Liver (tissue), 9 donors: ENCODE data around the gene GALNT16. TPM values are rescaled to one million over a fixed set of nuclear protein-coding genes. Genes with fewer than 3 reads are reported as not detected.

Experiments
- DNase-seq: peaks from one replicate; pipeline ENCODE4 v3.0.0-alpha.2; 2017; ENCODE audit warnings: low spot score
- H3K27ac ChIP-seq, 2 donors: one replicate each; pipeline ENCODE4 v1.7.0; 2013; ENCODE audit warnings: inconsistent platforms in 2 of 2, low read length in 2 of 2, control low read depth in 1 of 2, low read depth in 1 of 2, mild to moderate bottlenecking in 1 of 2
- H3K27me3 ChIP-seq, 4 donors: one replicate each; pipeline versions ENCODE4 v1.6.1 to v1.7.0; 2013; ENCODE audit warnings: low read length in 3 of 4, inconsistent platforms in 1 of 4, mild to moderate bottlenecking in 1 of 4, moderate library complexity in 1 of 4; ENCODE audit not compliant: control insufficient read depth in 4 of 4, insufficient read depth in 4 of 4
- H3K36me3 ChIP-seq, 4 donors: one replicate each; pipeline versions ENCODE4 v1.6.1 to v1.7.0; 2013; ENCODE audit warnings: low read length in 3 of 4, mild to moderate bottlenecking in 3 of 4, low read depth in 1 of 4, moderate library complexity in 1 of 4; ENCODE audit not compliant: control insufficient read depth in 4 of 4, insufficient read depth in 3 of 4
- H3K4me1 ChIP-seq, 4 donors: one replicate each; pipeline versions ENCODE4 v1.6.1 to v1.7.0; 2013; ENCODE audit warnings: low read length in 3 of 4, mild to moderate bottlenecking in 3 of 4, moderate library complexity in 1 of 4; ENCODE audit not compliant: control insufficient read depth in 4 of 4, insufficient read depth in 4 of 4
- H3K4me3 ChIP-seq, 3 donors: one replicate each; pipeline versions ENCODE4 v1.6.1 to v1.7.0; 2013; ENCODE audit warnings: low read length in 3 of 3, control low read depth in 1 of 3, low read depth in 1 of 3, mild to moderate bottlenecking in 1 of 3
- H3K9ac ChIP-seq, 2 donors: one replicate each; pipeline ENCODE4 v1.7.0; 2013; ENCODE audit warnings: low read length in 2 of 2, mild to moderate bottlenecking in 2 of 2, moderate library complexity in 2 of 2, control low read depth in 1 of 2, low read depth in 1 of 2
- H3K9me3 ChIP-seq, 4 donors: one replicate each; pipeline versions ENCODE4 v1.6.1 to v1.7.0; 2013; ENCODE audit warnings: low read length in 3 of 4; ENCODE audit not compliant: control insufficient read depth in 4 of 4
- FOXA1 ChIP-seq: IDR thresholded peaks from 2 replicates; pipeline ENCODE4 v1.6.1; 2016; ENCODE audit warnings: antibody characterized with exemption
- FOXA2 ChIP-seq: IDR thresholded peaks from 2 replicates; pipeline ENCODE4 v1.6.1; 2016; ENCODE audit warnings: antibody characterized with exemption
- HNF4A ChIP-seq, 2 donors: conservative IDR thresholded peaks; 2 replicates each; pipeline ENCODE4 v1.6.1; 2016; ENCODE audit warnings: antibody characterized with exemption in 2 of 2, mild to moderate bottlenecking in 2 of 2
- JUND ChIP-seq, 2 donors: IDR thresholded peaks; 2 replicates each; pipeline ENCODE4 v1.6.1; 2016; ENCODE audit warnings: antibody characterized with exemption in 2 of 2
- RAD21 ChIP-seq, 2 donors: IDR thresholded peaks; 2 replicates each; pipeline ENCODE4 v1.6.1; 2016; ENCODE audit warnings: antibody characterized with exemption in 2 of 2, mild to moderate bottlenecking in 2 of 2
- RXRA ChIP-seq, 2 donors: IDR thresholded peaks; 2 replicates each; pipeline ENCODE4 v1.6.1; 2017 to 2018; ENCODE audit warnings: antibody characterized with exemption in 2 of 2, mild to moderate bottlenecking in 1 of 2
- SP1 ChIP-seq: IDR thresholded peaks from 2 replicates; pipeline ENCODE4 v1.6.1; 2018; ENCODE audit warnings: antibody characterized with exemption, mild to moderate bottlenecking
- TAF1 ChIP-seq: conservative IDR thresholded peaks from 2 replicates; pipeline ENCODE4 v1.6.1; 2016; ENCODE audit warnings: antibody characterized with exemption, mild to moderate bottlenecking
- WGBS: extraction: QIAGEN DNeasy Blood & Tissue Kit; methylation state at CpG from one replicate; pipeline ENCODE4 v1.1.7; 2013; 5-methylcytosine and 5-hydroxymethylcytosine counted together
- polyA plus RNA-seq, 2 donors: library from polyadenylated mRNA; stranded (reverse) in 1 of 2; unstranded in 1 of 2; fragments of 200-250 nt in 1 of 2; fragments of >200 nt in 1 of 2; fragmentation: Nextera tagmentation in 1 of 2; extraction: Ambion mirVana in 1 of 2; gene quantifications; one replicate each; pipeline versions ENCODE4 v1.2.1 to v1.2.3, GENCODE V29; 2013 to 2015
- total RNA-seq, 2 donors: library from RNA; depleted of rRNA; stranded (reverse); fragments of >200 nt; gene quantifications; one replicate each; pipeline ENCODE4 v1.2.3, GENCODE V29; 2014
- TF ChIP-seq, protein P1 (sequence below): fragments of 150-350 bp; IDR thresholded peaks from 2 replicates; pipeline ENCODE4 v1.5.1; 2017; ENCODE audit warnings: improper control_type of control experiment, low read depth, low read length; ENCODE audit not compliant: missing input control
- TF ChIP-seq, protein P2 (sequence below): IDR thresholded peaks from 2 replicates; pipeline ENCODE4 v1.6.1; 2016; ENCODE audit warnings: antibody characterized with exemption, mild to moderate bottlenecking
- TF ChIP-seq, protein P3 (sequence below): IDR thresholded peaks from 2 replicates; pipeline ENCODE4 v1.6.1; 2016; ENCODE audit warnings: antibody characterized with exemption
- donor health status: healthy.
- donor health status: healthy.
- donor health status: healthy.
- donor health status: healthy.
- donor health status: healthy.

Gene GALNT16
- total and polyA plus RNA-seq, 4 donors = 0.25 to 1.2 (median 0.71) TPM

DNA sequence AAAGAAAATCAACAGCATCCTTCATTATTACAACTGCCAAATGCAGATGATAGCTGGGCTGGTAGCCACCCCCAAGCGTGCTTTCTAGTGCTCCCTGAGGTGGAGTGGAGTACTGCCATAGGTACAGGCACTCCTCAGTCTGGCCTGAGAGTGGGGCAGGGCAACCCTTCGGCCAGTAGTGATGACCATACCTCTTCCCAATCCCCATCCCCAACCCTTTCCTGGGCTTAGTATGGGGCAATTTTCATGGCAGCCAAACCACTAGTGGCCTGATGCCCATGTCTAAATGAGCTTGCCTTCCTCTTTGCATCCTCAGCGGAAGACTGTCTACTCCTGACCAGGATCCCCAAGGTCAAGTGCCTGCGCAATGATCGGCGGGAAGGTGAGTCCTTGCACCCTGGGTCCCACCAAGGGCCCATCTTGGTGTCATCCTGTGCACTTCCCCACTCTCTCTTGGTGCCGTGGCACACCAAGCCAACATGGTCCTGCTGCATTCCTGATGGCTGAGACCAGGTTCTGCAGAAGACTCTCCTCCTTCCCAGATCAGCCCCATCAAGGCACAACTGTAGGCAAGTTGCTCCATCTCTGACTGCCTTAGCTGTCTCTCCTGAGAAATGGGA lies 65.8 kb downstream of the GALNT16 start:
- no peaks in the 10 kb centered on the region for H3K4me1 ChIP-seq
- TF ChIP-seq, protein P1, sequence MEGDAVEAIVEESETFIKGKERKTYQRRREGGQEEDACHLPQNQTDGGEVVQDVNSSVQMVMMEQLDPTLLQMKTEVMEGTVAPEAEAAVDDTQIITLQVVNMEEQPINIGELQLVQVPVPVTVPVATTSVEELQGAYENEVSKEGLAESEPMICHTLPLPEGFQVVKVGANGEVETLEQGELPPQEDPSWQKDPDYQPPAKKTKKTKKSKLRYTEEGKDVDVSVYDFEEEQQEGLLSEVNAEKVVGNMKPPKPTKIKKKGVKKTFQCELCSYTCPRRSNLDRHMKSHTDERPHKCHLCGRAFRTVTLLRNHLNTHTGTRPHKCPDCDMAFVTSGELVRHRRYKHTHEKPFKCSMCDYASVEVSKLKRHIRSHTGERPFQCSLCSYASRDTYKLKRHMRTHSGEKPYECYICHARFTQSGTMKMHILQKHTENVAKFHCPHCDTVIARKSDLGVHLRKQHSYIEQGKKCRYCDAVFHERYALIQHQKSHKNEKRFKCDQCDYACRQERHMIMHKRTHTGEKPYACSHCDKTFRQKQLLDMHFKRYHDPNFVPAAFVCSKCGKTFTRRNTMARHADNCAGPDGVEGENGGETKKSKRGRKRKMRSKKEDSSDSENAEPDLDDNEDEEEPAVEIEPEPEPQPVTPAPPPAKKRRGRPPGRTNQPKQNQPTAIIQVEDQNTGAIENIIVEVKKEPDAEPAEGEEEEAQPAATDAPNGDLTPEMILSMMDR = peak; percentile 2
- TF ChIP-seq JUND (IDR thresholded peaks at IDR 0.05) = no peak
- 95% methylated on average over 7 of the region's 7 CpGs for WGBS
- no peaks in the 10 kb centered on the region for H3K9me3 ChIP-seq
- H3K27me3 ChIP-seq = no peaks in the 10 kb centered on the region
- H3K36me3 ChIP-seq = no peaks in the 10 kb centered on the region
- no peak overlapping the region for H3K27ac ChIP-seq
- DNase-seq = no peak
- H3K9ac ChIP-seq = no peak overlapping the region
- H3K4me3 ChIP-seq = no peak overlapping the region

DNA sequence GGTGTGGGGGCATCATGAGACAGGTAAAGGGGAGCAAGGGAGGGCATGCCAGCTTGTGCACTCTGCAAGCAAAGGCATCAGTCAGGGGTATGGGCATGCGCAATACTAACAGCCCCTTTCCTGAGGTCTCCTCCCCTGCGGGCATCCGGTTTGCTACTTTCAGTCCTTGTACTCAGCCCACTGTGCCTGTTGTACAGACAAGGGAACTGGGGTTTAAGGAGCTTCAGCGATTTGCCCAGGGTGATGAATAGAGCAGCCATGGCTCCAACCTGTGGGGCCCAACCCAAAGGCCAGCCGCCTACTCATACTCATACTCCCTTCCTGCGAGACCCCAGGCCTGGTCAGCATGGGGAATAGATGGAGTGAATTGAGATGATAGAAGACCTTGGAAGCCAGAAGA lies 66.7 kb downstream of the GALNT16 start:
- no peaks in the 10 kb centered on the region for H3K9me3 ChIP-seq
- no peaks in the 10 kb centered on the region for H3K27me3 ChIP-seq
- no peaks in the 10 kb centered on the region for H3K36me3 ChIP-seq
- no peaks in the 10 kb centered on the region for H3K4me1 ChIP-seq
- no peak overlapping the region for H3K27ac ChIP-seq
- no peak overlapping the region for H3K4me3 ChIP-seq
- 76% methylated on average over 6 of the region's 6 CpGs for WGBS
- TF ChIP-seq RAD21 (IDR thresholded peaks at IDR 0.05) (no peak), RXRA (IDR thresholded peaks at IDR 0.05) (no peak), FOXA1 (no peak), JUND (IDR thresholded peaks at IDR 0.05) (no peak), FOXA2 (no peak)
- TF ChIP-seq, protein P2, sequence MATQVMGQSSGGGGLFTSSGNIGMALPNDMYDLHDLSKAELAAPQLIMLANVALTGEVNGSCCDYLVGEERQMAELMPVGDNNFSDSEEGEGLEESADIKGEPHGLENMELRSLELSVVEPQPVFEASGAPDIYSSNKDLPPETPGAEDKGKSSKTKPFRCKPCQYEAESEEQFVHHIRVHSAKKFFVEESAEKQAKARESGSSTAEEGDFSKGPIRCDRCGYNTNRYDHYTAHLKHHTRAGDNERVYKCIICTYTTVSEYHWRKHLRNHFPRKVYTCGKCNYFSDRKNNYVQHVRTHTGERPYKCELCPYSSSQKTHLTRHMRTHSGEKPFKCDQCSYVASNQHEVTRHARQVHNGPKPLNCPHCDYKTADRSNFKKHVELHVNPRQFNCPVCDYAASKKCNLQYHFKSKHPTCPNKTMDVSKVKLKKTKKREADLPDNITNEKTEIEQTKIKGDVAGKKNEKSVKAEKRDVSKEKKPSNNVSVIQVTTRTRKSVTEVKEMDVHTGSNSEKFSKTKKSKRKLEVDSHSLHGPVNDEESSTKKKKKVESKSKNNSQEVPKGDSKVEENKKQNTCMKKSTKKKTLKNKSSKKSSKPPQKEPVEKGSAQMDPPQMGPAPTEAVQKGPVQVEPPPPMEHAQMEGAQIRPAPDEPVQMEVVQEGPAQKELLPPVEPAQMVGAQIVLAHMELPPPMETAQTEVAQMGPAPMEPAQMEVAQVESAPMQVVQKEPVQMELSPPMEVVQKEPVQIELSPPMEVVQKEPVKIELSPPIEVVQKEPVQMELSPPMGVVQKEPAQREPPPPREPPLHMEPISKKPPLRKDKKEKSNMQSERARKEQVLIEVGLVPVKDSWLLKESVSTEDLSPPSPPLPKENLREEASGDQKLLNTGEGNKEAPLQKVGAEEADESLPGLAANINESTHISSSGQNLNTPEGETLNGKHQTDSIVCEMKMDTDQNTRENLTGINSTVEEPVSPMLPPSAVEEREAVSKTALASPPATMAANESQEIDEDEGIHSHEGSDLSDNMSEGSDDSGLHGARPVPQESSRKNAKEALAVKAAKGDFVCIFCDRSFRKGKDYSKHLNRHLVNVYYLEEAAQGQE = no peak
- no peak overlapping the region for H3K9ac ChIP-seq
- no peak for DNase-seq

DNA sequence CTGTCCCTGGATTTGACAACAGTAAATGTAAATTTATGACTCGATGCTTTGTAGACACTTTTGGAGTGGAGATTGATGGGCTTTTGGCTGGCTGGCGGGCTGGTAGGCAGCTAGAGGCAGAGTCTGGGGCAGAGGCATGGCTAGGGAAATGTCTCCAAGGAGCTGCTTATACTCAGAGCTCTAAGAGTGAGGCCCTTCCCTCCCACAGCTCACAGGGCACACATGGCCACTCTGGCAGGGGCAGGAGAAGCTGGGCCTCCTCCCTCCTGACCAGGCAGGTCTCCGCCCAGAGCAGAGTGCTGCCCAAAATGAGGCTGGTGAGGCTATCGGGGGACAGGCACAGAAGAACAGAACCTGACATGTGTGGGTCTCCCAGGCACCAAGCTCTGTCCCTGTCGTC lies 67.5 kb downstream of the GALNT16 start:
- DNase-seq = no peak
- H3K36me3 ChIP-seq = no peaks in the 10 kb centered on the region
- no peak overlapping the region for H3K9ac ChIP-seq

More for the DNA sequence above, 67.5 kb downstream of the GALNT16 start:
- H3K9me3 ChIP-seq = no peaks in the 10 kb centered on the region
- TF ChIP-seq, protein P3, sequence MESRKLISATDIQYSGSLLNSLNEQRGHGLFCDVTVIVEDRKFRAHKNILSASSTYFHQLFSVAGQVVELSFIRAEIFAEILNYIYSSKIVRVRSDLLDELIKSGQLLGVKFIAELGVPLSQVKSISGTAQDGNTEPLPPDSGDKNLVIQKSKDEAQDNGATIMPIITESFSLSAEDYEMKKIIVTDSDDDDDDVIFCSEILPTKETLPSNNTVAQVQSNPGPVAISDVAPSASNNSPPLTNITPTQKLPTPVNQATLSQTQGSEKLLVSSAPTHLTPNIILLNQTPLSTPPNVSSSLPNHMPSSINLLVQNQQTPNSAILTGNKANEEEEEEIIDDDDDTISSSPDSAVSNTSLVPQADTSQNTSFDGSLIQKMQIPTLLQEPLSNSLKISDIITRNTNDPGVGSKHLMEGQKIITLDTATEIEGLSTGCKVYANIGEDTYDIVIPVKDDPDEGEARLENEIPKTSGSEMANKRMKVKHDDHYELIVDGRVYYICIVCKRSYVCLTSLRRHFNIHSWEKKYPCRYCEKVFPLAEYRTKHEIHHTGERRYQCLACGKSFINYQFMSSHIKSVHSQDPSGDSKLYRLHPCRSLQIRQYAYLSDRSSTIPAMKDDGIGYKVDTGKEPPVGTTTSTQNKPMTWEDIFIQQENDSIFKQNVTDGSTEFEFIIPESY = no peak
- TF ChIP-seq HNF4A (conservative IDR thresholded peaks at IDR 0.05) = no peak
- TF ChIP-seq TAF1 = no peak
- TF ChIP-seq SP1 = no peak
- no peaks in the 10 kb centered on the region for H3K4me1 ChIP-seq
- WGBS = 79% methylated on average over 5 of the region's 5 CpGs
- H3K4me3 ChIP-seq = no peak overlapping the region
- no peaks in the 10 kb centered on the region for H3K27me3 ChIP-seq
- H3K27ac ChIP-seq = no peak overlapping the region
